CD4-positive, alpha-beta T cell treated with Interleukin-12 subunit alpha and Interleukin-12 subunit beta, for 1 hour (primary cell): Measurements from ENCODE around the gene UBL7.

Experiments used
- DNase-seq: peaks from one replicate; pipeline ENCODE4 v3.0.0-alpha.2; 2020

UBL7 gene

DNA sequence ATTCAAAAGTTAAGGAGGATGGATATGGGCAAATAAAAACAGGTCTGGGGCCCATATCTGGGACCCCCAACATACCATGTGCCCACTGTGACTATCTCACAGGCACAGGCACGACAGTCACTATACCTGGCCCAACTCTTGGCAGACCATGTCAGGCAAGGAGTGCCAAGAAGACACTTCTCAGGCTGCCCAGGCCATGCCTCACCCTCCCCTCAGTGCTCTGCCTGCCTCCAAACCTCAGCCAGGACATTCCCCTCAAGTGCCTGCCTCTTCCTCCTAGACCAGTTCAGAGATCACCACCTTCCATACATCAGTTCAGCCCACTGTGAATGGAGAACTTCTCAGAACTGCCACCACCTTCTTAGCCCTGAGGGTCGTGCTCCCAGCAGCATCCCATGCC, 22.8 kb downstream of the UBL7 start:
- no peak for DNase-seq

DNA sequence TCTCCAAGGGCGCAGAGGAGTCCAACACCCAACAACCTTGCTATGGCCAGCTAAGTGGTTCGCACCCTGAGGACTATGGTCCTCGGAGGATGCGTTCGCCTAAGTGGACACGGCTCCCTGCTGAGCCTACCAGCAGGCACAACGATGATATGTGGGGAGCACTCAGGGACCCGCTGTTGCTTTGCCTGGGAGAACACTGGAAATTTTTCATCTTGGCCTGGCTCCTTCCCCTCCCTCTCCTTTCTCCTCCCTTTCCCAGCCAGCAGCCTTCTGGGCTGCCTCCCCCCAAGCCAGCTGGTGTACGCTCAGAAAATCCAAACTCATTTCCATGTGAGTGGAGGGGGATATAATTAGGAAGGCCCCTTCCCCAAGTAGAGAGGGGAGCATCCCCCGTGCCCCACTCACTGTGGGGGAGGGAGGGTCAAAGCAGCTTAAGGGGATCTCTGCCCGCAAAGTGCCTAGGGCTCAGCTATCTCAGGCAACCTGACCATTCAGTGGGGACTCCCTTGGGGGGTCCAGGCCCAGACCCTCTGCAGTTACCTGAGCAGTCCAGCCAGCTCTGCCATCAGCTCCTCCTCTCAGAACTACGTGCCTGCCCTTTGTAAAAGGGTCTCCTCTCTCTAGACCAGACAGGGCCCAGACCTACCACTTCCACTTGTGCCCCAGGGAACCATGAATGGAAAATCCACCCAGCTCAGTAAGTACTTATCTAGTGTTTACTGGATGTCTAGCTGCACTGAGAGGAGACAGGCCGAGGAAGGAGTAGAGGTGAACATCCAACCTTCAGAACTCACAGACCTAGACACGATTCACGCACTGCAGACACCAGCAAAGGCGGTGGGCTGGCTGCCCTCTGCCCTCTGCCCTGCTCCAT, 26.5 kb downstream of the UBL7 start:
- no peak for DNase-seq

DNA sequence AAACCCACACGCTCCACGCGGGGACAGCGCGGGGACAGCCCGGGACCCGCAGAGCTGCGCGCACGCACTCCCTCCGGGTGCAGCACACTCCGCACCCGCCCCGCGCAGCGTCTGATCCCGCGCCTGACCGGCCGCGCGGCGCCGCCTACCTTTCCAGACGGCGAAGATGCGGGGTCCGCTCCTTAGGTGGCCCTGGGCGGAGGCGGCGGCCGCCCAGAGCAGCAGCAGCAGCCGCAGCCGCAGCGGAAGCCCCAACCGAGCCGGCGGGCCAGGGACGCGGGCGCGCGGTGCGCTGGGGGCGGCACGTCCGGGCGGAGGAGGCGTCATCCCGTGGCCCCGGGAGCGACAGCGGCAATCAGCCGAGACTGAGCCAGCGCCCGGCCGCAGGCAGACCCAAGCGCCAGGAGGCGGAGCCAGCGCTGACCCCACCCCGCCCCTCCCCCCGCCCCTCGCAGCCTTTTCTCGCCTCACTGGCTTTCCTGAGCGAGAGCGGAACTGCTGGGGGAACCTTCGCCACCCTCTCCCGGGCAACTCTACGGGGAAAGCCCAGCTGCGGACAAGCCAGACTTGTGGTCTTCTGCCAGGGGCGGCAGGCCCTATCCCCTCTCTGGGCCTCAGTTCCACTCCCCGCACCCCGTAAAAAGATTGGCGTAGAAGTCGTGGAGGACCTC, 27.2 kb downstream of the UBL7 start, which contains the start of gene SEMA7A:
TSS of gene SEMA7A (minus strand) at position 367 of the 671 bp plus-strand sequence. CDS start at position 327, 40 bp downstream.
- peak; percentile 84 for DNase-seq

DNA sequence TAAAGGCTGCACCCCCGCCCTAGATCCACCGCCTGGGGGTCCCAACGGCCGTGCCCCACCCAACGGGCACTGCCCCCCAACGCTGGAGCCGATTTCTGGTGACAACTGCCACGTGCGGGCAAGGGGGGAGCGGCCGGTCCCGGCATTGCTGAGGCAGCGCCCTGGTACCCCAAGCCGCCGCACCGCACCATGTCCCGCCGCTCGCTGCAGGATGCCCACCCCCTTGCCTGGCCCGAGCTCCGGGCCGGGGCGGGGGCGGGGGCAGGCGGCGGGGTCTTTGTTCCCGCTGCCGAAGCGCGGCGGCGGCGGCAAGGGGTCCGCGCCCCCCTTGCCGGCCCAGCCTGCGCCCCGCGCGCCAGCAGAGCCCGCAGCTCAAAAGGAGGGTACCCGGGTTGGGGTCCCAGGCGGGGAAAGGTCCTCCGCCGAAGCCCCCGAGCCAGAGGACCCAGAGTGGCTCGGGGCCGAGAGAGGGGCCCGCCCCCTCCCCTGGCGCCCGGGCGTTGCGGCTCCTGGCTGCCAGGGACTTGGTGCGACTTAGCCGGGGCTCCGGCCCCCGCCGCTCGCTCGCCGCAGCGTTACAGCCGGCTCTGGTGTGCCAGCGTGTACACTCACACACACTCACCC, 27.9 kb downstream of the UBL7 start:
- no peak for DNase-seq

DNA sequence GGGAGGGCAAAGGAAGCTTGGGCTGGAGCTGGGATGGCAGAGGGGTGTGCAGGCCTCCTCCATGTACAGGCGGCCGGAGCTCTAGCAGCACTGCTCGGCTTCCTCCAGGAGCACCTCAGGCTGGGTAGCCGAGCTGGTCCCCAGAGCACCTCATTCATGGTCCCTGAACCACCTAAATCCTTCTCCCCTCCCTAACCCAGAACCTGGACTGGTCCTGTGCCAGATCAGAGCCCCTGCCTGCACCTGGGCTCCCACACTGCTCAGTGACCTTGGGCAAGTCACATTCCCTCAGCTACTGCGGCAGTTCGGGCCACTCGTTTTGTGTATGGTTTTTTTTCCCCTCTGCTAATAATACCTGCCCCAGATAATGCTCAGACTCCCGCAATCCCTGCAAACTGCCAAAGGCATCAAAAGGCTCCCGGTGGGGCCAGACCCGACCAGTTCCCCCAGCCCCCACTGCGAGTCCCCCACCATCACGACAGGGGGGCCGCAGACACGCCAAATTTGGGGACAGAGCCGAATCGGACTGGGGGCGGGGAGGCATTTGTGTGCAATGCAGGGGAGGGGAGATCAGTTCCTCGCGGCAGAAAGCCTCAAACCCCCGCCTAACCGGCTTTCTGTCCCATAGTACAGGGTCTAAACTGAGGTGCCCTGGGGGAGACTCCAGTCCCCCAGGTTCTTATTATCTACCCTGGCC, 28.5 kb downstream of the UBL7 start:
- DNase-seq: no peak

DNA sequence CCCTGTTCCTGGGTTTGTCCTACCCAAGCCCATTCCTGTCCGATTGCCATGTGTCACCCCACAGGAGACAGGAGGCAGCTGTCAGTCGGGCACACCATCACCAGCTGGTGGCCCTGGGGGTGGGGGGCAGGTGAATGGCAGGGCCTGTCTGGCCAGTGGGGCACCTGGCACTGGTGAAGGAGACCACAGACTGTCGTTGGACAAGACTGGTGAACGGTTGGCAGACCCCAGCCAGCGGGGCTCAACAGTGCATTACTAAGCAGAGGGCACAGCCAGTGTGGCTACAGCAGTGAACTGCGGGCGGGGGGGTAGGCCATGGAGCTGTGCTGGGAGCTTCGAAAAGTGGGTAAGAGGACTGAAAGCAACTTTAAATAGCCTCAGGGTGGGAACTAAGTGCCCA, 29.3 kb downstream of the UBL7 start:
- DNase-seq: no peak

DNA sequence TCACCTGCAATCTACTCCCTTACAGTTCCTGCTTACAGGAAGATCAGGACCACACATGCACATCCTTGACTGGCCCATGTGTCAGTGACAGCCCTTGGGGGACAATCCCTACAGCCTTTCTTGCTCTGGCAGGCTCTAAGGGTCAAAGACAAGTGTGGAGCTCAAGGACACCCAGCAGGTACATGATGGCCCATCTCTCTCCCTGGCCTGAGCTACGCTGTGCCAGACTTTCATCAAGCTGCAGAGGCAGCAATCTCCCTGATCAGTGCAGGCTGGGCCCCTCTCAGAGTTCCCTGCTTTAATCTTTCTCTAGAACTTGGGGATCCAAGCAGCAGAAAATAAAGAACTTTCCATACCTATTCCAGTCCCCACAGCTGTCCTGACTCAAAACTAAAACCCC, 29.8 kb downstream of the UBL7 start:
- no peak for DNase-seq

DNA sequence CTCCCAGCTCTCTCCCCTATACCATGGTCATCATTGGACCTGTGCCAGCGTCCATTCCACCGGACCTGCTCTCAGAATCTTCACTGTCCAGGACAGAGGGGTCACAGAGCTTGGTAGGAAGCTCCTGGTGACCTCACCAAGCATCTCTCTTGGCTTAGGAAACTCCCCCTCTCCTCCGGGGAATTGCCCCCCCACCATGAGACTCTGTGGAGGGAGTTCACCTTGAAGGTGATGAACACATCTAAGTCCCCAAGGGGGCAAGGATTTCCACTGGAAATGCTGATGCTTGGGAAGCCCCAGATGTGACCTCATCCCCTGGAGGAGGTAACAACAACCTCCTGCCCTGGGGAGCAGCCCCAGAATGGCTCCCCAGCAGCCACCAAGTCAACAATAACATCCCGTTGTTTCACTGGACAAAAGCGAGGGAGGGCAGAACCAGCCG, 30.4 kb downstream of the UBL7 start:
- no peak for DNase-seq

DNA sequence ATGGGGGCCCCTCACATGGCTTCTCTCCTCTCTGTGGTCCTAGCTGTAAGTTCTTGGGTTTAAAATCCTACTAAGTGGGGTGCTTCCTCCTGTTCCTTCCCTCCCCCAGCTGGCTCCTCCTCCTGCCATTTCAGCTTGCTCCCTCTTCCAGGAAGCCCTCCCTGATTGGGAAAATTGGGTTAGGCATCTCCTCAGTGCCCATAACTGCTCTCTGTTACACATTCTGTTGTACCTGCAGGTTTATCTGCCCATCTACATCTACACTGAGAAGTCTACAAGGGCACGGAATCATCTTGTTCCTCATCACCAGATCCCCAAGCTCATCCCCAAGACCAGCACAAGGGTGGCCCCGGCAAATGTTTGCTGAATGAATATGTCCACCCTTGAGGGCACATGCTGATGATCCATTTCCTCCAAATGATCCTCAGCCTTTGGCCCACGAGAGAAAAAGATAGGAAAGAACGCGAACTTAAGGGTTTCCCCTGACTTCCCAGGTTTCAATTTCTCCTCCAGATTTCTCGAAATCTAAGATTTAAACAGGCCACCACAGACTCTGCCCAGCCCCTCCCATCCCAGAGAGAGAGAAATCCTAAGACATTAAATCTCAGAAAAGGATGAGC, 31.1 kb downstream of the UBL7 start:
- no peak for DNase-seq

DNA sequence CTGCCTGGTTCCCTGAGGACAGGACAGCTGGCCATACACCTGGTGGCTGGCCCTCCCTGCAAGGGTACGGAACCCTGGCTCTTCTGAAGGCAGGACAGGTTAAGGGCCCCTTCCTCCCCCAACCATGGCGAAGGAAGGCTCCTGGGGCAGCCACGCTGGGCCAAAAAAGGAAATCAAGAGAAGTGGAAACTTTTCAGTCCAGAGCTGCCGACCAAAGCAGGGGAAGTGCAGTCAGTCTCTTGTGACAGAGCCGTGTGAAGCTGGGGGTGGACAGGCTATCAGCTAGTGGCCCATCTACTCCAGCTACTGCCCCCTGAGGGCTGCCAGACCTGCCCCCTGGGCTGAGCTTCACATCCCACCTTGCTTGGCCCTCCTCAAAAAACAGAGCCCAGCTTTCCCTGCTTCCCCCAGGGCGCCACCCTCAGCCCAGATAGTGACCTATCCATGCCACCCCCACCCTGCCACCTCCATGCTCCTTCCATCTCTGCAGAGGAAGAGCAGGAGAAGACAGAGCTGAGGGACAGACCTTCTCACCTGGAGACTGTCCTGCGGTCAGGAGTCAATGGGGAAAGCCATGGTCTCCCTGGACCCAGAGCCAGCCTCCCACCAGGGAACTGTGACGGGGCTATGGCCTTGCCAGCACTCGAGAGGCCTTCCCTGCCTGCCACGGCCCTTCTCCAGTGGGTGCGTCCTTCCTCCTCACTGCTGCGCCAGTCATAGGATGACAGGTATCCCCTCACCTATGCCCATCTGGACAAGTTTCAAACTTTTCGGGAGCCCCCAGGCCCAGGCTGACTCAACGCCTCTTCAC, 31.8 kb downstream of the UBL7 start:
- no peak for DNase-seq

DNA sequence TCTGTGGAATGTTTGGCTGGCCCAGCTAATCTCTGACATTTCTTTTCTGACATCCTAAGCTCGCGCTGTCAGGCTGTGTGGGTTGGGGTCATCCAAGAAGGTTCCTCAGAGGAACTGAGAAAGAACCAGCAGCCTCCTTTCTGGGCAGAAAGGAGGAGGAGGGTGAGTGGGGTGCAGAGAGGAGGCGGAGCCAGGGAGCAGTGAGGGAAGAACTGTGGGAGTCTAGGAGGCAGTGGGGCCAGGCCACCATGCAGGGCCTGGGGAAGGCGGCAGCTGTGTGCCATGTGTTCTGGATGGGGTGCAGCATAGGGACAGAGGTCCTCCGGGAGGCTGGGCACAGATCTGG, 32.5 kb downstream of the UBL7 start:
- DNase-seq: no peak

DNA sequence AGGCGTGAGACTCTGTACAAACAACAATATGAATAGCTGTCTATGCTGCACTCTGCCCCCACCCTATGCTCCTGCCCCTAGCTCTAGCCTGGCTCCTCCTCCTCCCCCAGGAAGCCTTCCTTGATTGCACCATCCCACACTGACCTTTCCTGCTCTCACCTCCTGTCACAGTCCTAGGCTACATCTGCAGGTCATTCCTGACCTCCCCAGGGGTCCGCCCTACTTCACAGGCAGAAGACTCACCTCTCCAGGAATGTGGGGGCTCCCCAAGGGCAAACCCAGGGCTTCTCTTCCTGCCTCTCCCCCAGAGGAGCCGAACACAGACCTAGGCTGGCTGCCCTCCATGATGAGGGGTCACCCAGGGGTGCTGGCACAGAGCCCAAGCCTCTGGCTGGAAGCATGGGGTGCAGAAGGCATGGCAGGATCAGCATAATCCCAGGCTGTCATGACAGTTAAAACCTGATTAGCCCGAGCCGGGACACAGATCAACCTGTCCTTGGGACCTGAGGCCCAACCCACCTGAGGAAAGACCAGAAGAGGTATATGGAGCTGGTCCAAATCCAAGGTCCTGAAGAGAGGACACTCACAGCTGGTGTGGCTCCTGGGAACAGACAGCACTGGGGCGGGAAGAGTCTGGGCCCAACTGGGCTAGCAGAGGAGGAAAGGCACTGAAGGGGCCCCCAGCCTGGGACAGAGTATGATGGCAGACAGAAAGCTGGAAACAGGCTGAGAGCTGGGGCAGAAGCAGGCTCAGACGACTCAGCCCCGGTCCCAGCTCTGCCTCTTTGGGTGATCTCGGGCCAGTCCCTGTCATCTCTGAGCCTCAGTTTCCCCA, 33.1 kb downstream of the UBL7 start:
- DNase-seq: no peak

DNA sequence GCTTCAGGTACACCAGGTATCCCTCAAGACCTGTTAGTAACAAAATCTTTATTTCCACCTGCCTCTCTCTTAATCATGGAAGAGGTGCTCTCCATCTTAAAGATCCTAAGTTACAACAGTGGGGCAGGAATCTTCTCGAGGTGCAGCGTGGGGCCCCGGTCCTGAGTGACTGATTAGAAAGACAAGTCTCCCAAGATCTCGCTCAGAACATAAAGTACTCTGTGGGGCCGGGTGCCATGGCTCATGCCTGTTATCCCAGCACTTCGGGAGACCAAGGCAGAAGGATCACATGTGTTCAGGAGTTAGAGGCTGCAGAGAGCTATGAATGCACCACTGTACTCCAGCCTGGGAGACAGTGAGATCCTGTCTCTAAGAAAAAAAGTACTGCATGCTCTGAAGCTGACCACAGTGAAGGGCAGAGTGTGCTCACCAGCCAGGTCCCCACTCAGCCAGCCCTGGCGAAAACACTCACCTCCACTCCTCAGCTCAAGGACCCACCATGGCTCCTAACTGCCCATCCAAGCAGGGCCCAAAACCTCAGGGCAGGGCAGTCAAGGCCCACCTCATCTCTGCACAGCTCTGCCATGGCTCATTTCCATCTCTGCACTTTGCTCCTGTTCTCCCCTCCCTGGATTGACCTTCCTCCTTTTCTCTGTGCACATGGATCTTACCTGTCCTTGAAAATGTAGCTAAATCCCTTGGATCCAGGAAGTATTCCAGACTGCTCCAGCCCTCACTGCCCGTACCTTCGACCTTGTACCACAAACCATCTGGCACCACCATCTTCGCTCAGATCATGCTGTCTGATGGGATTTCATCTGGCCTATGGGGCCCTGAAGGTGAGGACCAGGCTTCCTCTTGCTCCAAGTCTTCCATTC, 34.3 kb downstream of the UBL7 start:
- DNase-seq: no peak

DNA sequence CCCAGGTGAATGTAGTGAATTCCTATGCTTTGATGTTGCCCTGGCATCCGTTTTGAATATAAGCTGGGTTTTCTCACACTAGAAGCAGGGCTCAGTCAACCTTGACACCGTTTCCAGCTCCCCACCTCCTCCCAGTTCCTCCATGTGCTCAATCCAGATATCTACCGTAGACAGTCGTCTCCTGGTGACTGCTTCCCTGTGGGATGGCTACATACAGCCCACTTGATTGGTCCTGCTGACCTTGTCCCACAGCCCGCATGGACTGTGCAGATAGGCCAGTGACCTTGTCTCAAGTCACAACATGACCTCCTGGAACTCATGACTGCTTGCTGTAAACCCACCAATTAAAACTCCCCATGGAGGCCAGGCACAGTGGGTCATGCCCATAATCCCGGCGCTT, 35.3 kb downstream of the UBL7 start:
- DNase-seq: no peak

DNA sequence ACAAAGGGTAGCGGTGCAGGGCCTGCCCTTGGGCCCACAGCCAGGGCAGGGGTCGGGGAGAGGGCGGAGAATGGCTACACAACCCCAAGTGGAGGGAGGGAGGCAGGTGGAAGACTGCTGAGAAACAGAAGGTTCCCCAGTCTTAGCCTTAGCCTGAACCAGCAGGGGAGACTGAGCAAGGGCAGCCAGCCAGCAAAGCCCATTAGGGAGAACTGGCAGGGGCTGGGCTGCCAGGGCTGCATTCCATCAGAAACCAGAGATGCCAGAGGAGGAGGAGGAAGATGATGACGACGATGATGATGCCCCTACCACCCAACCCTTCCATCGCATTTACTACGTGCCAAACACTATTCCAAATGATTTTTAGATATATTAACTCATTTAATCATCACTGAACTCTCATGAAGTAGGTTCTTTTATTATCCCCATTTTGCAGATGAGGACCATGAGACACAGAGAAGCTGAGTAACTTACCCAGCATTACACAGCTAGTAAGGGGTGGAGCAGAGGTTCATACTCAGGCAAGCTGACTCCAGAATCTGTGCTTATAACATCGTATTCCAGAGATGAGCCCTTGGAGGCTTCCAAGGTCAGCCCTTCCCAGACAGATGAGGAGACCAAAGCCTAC, 35.9 kb downstream of the UBL7 start:
- no peak for DNase-seq

DNA sequence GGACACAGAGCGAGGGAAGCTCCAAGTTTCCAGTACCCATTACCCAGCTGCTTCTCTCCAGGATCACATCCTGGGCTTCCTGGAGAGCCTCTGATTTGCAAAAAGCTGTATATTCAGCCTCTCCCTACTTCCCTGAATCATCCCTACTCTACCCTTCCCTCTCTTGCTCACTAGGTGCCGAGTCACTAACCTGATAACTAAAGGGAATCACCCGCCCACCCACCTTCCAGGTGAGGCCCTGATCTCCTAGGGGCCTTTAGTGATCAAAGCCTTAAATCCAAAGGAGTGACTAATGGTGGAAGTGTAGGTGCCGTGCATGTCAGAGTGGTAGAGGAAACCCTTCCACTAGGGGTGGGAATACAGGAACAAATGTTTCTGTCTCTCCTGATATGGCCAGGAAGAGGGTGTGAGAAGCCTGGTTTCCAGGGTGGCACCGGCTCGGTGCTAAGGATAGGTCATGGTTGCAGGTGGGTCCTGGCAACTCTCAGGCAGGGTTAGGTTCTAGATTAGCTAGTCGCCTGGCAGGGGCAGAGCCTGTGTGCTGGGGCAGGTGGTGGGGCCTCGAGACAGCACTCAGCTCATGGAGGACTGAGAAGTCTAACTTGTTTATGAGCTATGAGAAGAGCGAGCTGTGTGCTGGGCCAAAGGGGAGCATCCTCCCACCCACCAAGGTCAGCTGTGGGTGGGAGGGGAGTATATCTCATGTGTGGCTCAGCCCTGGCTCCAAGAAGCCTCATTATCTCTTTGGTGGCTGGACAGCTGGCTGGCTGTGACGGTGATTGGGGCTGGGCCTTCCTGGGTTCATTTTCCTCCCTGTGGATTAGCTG, 37.3 kb downstream of the UBL7 start:
- DNase-seq: no peak

DNA sequence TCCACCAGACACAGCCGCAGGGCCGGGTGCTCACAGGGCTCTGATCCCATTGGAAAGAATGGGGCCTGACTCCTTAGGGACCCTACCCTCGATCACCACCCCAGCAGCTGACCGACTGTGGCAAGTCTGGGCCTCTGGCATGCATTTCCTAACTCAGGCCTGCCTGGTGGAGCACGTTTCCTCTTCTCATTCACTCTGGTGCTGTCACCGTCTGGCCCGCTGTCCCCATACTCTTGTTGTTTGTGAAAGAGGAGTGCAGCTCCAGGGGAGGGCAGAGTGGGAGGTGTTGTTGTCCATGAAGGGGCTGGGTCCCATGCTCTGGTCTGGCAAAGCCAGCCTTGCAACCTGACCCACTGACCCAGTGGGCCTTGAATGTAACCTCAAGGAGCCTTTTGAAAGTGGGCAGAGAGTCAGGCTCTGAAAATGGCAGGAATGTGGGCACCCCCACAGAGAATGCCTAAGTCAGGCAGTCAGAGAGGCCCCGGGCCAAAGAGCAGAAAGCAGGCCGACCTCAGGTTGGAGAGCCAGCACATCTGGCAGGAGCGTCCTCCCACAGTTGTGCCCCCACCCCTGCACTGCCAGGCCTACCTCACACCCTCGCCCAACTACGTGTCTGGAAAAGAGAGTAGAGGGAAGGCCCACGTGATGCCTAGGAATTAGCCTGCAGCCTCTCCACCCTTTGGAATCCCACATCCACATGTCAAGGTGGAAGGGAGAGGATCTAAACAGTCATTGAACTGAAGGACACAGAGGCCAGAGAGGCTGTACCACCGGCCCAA, 38.1 kb downstream of the UBL7 start:
- no peak for DNase-seq

DNA sequence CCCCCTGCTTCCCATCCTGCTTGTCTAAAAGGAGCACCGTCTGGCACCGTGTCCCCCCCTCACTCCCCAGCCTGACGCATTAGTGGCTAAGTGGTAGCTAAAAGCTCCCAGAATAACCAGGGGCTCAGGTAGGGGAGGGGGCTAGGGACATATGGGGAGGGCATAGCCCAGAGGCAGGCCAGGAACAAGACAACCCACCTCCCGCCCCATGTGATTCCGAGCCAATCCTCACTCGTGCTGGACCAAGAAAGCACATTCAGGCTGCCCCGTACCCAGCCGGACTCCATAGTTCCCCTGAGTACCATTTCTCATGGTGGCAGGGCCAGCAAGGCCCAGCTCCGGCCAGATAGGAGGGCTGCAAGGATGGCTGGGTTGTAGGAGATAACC, 38.7 kb downstream of the UBL7 start:
- DNase-seq: no peak
